Upper lobe of right lung (tissue), 1 donor: ENCODE results near the gene PSORS1C2. TPM values are rescaled to one million over a fixed set of nuclear protein-coding genes. Genes with fewer than 3 reads are reported as not detected.
"Not testable (repeated sequence)": the region's sequence is repeated elsewhere in the genome, so short reads cannot be mapped to it uniquely, and the experiment has no call there.

Experiments
- ATAC-seq: fragments of 200-7000 bp; cut with Tn5 transposase; one replicate; pipeline ENCODE4 v1.9.1; 2020; ENCODE audit warnings: mild to moderate bottlenecking, moderate library complexity
- DNase-seq: peaks from one replicate; pipeline ENCODE4 v3.0.0-alpha.2; 2020
- H3K27ac ChIP-seq: fragments of 200-600 bp; one replicate; pipeline ENCODE4 v1.8.0; 2022
- H3K27me3 ChIP-seq: fragments of 200-600 bp; one replicate; pipeline ENCODE4 v1.8.0; 2022; ENCODE audit warnings: mild to moderate bottlenecking
- H3K36me3 ChIP-seq: fragments of 200-600 bp; one replicate; pipeline ENCODE4 v1.8.0; 2022
- H3K4me1 ChIP-seq: fragments of 200-600 bp; one replicate; pipeline ENCODE4 v1.8.0; 2022
- H3K4me3 ChIP-seq: fragments of 200-600 bp; one replicate; pipeline ENCODE4 v1.8.0; 2022; ENCODE audit warnings: mild to moderate bottlenecking
- H3K9me3 ChIP-seq: fragments of 200-600 bp; one replicate; pipeline ENCODE4 v1.8.0; 2022
- intact Hi-C: fragments of 100-400 bp; cut with DNase I; formaldehyde crosslinking; loops from one replicate; pipeline ENCODE4 v1.11.0; 2022
- total RNA-seq: library from RNA; stranded (reverse); fragmentation: NEBNext Ultra II Directional; extraction: Animal tissue kit (Norgen Biotek cat#: 25700); gene quantifications from one replicate; pipeline ENCODE4 v1.2.1, GENCODE V29; 2021
- TF ChIP-seq, protein P1 (sequence below): fragments of 200-600 bp; IDR thresholded peaks from one replicate; pipeline ENCODE4 v1.8.0; 2022; ENCODE audit warnings: antibody characterized with exemption
- donor health status: DM: no; HTN: yes; CAD: no; lungs with severe emphysema.

Gene PSORS1C2
- total RNA-seq, 1 donor from 2014 or later, result not detected

DNA sequence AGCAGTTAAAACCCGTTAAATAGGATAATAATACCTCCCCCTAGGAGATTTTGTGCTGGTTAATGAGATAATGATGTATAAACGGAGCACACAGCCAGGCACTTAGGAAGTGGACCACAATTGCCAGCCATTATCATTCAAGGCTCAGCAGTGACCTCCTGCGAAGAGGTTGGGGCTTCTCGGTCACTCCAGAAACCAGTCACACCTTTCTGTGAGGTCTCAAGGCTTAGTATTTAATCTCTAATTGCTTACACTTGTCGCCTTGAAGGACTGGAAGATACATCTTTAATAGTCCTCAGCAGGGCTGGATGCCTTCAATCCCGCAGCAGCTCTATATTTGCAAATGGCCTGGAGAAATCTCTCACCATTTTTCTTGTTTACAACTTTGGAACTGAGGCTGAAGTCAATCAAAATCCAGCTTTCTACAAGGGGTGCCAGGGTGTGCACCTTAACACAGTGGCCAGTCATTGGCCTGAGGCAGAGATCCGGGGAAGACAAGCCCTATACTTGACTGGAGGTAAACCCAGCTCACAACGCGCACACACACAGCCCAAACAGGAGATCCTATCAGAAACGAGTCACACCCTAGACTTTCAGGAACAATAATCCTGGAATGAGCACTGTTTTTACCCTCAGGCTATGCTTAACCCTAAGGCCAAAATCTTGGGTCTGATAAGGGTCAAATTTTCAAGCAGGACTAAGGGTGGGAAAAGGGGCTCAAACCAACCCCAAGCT, 30.4 kb upstream of the PSORS1C2 start:
- ATAC-seq (no peak), DNase-seq (no peak)
- Histone ChIP-seq H3K9me3 (no peaks in the 10 kb centered on the region), H3K27ac (no peak overlapping the region), H3K4me1 (no peaks in the 10 kb centered on the region), H3K4me3 (no peak overlapping the region), H3K36me3 (no peaks in the 10 kb centered on the region), H3K27me3 (no peaks in the 10 kb centered on the region)
- TF ChIP-seq, protein P1, sequence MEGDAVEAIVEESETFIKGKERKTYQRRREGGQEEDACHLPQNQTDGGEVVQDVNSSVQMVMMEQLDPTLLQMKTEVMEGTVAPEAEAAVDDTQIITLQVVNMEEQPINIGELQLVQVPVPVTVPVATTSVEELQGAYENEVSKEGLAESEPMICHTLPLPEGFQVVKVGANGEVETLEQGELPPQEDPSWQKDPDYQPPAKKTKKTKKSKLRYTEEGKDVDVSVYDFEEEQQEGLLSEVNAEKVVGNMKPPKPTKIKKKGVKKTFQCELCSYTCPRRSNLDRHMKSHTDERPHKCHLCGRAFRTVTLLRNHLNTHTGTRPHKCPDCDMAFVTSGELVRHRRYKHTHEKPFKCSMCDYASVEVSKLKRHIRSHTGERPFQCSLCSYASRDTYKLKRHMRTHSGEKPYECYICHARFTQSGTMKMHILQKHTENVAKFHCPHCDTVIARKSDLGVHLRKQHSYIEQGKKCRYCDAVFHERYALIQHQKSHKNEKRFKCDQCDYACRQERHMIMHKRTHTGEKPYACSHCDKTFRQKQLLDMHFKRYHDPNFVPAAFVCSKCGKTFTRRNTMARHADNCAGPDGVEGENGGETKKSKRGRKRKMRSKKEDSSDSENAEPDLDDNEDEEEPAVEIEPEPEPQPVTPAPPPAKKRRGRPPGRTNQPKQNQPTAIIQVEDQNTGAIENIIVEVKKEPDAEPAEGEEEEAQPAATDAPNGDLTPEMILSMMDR, result no peak
- intact Hi-C loops, result no loop called here

DNA sequence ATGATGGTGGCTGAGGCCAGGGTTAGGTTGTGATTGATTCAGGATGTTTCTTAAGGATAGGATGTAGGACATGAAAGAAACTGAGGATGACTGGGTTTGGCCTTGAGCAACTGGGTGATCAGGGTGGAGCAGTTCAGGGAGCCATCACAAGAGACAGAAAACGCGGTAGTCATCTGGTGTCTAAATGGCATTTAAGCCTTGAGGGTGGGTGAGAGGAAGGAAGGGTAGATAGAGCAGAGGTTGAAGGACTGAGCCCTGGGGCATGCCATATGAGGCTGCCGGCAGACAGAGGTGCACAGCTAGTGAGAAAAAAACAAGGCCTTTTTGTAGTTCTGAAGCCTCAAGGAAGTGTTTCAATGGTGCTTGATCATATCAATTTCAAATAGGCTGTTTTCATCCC, 29.7 kb upstream of the PSORS1C2 start:
- Histone ChIP-seq H3K9me3 (no peaks in the 10 kb centered on the region), H3K4me3 (no peak overlapping the region), H3K27ac (no peak overlapping the region), H3K36me3 (no peaks in the 10 kb centered on the region), H3K27me3 (no peaks in the 10 kb centered on the region), H3K4me1 (no peaks in the 10 kb centered on the region)
- ATAC-seq (no peak), DNase-seq (no peak)
- TF ChIP-seq, protein P1, result no peak
- intact Hi-C loops, result no loop called here

DNA sequence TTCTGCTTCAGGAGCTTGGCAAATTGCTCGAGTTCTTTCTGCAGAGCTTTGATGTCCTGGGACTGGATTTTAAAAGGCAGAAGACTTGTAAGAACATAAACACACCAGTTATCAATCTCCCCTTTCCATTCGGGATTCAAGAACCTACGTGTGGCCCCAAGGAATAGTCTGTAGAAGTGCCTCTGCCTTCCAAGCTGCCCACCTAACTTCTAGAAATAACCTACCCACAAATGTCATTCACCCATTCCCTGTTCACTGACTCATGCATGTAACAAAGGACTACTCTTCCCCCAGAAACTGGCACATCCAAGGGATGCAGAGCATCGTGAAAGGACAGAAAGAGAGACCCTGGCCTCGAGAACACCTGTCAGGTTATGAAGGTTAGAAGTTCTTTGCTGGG, 27.1 kb upstream of the PSORS1C2 start:
- no peaks in the 10 kb centered on the region for H3K4me1 ChIP-seq
- H3K36me3 ChIP-seq, result no peaks in the 10 kb centered on the region
- ATAC-seq, result no peak
- no peaks in the 10 kb centered on the region for H3K27me3 ChIP-seq
- H3K4me3 ChIP-seq, result no peak overlapping the region
- intact Hi-C loops, result no loop called here
- no peaks in the 10 kb centered on the region for H3K9me3 ChIP-seq
- TF ChIP-seq, protein P1, result no peak
- H3K27ac ChIP-seq, result no peak overlapping the region
- DNase-seq, result no peak

DNA sequence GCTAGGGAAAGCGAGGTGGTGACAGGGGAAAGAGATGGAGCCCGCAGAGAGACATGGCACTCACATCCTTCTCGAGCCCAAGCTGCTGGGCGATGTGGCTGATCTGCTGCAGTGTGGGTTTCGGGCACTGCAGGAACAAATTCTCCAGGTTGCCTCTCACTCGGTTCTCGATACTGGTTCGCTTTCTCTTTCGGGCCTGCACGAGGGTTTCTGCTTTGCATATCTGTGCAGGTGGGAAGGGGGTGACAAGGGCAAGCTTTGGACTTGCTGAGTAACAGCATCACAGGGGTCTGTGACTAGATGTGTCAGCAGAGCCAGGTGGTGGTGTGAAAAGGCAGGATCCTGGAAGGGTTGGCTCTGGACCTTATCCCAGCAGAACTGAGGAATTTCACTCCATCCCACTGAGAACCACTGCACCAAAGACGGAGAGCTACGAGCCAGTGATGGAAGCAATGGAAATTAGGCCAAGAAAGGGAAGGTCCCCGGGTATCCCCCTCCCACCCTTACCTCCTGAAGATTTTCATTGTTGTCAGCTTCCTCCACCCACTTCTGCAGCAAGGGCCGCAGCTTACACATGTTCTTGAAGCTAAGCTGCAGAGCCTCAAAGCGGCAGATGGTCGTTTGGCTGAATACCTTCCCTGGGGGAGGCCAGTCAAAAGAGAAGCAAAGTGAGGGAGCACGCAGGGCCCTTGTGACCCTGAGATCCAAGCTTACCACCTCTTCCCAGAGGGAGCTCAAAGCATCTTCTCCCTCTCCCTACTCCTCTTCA, 26.4 kb upstream of the PSORS1C2 start:
- ATAC-seq, H3K4me1 ChIP-seq, H3K27me3 ChIP-seq, DNase-seq, intact Hi-C loops, H3K36me3 ChIP-seq, H3K27ac ChIP-seq, H3K9me3 ChIP-seq, H3K4me3 ChIP-seq: not testable (repeated sequence)

DNA sequence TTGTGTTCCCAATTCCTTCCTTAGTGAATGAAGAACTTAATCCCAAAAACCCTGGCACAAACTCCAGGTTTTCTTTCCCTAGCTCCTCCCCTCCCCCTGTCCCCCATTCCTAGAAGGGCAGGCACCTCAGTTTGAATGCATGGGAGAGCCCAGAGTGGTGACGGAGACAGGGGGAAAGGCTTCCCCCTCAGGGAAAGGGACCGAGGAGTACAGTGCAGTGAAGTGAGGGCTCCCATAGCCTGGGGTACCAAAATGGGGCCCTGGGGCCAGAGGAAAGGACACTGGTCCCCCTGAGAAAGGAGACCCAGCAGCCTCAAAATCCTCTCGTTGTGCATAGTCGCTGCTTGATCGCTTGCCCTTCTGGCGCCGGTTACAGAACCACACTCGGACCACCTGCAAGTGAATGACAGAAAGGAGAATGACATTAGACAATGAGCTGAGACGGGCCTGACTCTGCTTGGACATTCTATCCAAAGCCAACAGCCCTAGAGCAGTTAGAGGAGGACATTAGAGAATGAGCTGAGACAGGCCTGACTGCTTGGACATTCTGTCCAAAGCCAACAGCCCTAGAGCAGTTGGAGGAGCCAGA, 25.7 kb upstream of the PSORS1C2 start:
- H3K27ac ChIP-seq, H3K4me3 ChIP-seq, H3K27me3 ChIP-seq, H3K36me3 ChIP-seq, intact Hi-C loops, H3K4me1 ChIP-seq, ATAC-seq, H3K9me3 ChIP-seq, DNase-seq: not testable (repeated sequence)

DNA sequence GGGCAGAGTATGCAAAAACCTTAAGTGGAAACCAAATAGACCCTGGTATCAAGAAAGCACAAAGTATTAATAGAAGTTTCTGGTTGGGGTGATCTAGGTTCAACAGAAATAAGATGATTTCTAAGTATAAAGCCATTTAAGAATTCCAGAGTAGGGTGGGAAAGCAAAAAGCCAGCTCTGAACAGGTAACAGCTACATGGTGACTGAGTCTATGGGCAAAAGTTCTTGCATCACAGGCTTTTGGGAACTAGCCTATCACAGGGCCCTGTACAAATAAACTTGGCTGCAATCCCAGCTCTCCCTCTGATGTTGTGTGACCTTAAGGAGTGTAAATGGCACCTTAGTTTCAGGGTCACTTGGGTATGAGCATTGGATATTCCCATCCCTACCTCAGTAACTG, 25.1 kb upstream of the PSORS1C2 start:
- DNase-seq, result no peak
- H3K36me3 ChIP-seq, result no peaks in the 10 kb centered on the region
- TF ChIP-seq, protein P1, result no peak
- no peaks in the 10 kb centered on the region for H3K9me3 ChIP-seq
- intact Hi-C loops, result no loop called here
- H3K27ac ChIP-seq, result no peak overlapping the region
- H3K27me3 ChIP-seq, result no peaks in the 10 kb centered on the region
- peak; percentile 68 for ATAC-seq
- H3K4me3 ChIP-seq, result no peak overlapping the region
- peaks cover 2% of the 10 kb centered on the region for H3K4me1 ChIP-seq
